Cardiac muscle cell (in vitro differentiated cells and primary cell): ENCODE measurements around the gene TMUB1. TPM values are rescaled to one million over a fixed set of nuclear protein-coding genes. Genes with fewer than 3 reads are reported as not detected.

ENCODE experiments used
- DNase-seq, 2 donors: peaks; one replicate each; pipeline versions ENCODE4 v3.0.0 to v3.0.0-alpha.2; 2010 to 2017; ENCODE audit warnings: low read depth in 1 of 2, low spot score in 1 of 2
- H3K27ac ChIP-seq: fragments of 200-600 bp; sonication (generic); 2 replicates; pipeline ENCODE4 v1.5.1; 2016
- H3K27me3 ChIP-seq: fragments of 200-600 bp; sonication (generic); 2 replicates; pipeline ENCODE4 v1.6.0; 2016; ENCODE audit warnings: control low read depth
- H3K36me3 ChIP-seq: fragments of 200-600 bp; sonication (generic); 2 replicates; pipeline ENCODE4 v1.5.1; 2016; ENCODE audit warnings: control low read depth
- H3K4me1 ChIP-seq: fragments of 200-600 bp; sonication (generic); 2 replicates; pipeline ENCODE4 v1.8.1; 2017; ENCODE audit warnings: low read depth, mild to moderate bottlenecking, mixed run types
- H3K4me3 ChIP-seq: fragments of 200-600 bp; sonication (generic); 2 replicates; pipeline ENCODE4 v1.5.1; 2016; ENCODE audit warnings: mild to moderate bottlenecking
- H3K9me3 ChIP-seq: fragments of 200-600 bp; sonication (generic); 2 replicates; pipeline ENCODE4 v1.5.1; 2017; ENCODE audit warnings: low read depth, mild to moderate bottlenecking, control low read depth
- polyA plus RNA-seq: library from polyadenylated mRNA; unstranded; fragments of >200 nt; fragmentation: Nextera tagmentation; extraction: Ambion mirVana; gene quantifications from 2 replicates; pipeline ENCODE4 v1.2.1, GENCODE V29; 2016
- total RNA-seq: library from RNA; depleted of rRNA; stranded (reverse); fragments of >200 nt; gene quantifications from 2 replicates; pipeline ENCODE4 v1.2.3, GENCODE V29; 2016
- TF ChIP-seq, protein P1 (sequence below): IDR thresholded peaks from 2 replicates; pipeline ENCODE4 v1.5.1; 2012; ENCODE audit warnings: low read depth, mild to moderate bottlenecking, low read length

The TMUB1 gene
- total and polyA plus RNA-seq, 2 experiments from 2014 or later: 74.9 to 83.4 TPM

DNA sequence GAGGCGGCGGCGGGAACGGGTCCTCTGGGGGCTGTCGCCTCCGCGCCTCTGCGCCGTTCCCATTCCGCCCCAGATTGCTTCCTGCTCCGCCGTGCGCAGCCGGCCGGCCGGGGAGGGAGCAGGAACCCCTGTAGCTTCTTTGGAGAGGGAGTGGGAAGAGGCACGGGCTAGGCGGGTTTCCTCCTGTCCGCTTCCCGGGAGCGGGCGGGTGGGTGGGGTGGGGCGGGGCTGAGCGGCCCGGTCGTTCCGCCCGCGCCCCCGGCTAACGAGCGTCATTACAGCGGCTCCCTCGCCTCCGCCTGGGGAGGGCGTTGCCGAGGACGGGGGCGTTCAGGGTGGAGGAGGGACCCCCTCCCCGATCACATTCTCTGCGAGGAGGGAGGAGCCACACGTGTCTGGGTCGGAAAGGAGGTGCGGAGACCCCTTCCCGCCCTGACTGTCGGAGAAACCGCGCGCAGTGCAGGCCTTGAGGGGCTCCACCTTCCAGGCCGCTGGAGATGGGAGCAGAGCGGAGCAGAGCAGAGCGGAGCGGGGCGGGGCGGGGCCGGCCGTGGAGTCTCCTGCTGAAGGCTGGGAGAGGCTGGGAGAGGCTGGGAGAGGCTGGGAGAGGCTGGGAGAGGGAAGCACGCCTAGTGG lies 42.7 kb upstream of the TMUB1 start:
- no peak overlapping the region for H3K27ac ChIP-seq
- H3K27me3 ChIP-seq: no peaks in the 10 kb centered on the region
- no peaks in the 10 kb centered on the region for H3K9me3 ChIP-seq
- peak overlapping the region; percentile 32 for H3K4me3 ChIP-seq
- H3K4me1 ChIP-seq: no peaks in the 10 kb centered on the region
- H3K36me3 ChIP-seq: peaks cover 23% of the 10 kb centered on the region
- TF ChIP-seq, protein P1, sequence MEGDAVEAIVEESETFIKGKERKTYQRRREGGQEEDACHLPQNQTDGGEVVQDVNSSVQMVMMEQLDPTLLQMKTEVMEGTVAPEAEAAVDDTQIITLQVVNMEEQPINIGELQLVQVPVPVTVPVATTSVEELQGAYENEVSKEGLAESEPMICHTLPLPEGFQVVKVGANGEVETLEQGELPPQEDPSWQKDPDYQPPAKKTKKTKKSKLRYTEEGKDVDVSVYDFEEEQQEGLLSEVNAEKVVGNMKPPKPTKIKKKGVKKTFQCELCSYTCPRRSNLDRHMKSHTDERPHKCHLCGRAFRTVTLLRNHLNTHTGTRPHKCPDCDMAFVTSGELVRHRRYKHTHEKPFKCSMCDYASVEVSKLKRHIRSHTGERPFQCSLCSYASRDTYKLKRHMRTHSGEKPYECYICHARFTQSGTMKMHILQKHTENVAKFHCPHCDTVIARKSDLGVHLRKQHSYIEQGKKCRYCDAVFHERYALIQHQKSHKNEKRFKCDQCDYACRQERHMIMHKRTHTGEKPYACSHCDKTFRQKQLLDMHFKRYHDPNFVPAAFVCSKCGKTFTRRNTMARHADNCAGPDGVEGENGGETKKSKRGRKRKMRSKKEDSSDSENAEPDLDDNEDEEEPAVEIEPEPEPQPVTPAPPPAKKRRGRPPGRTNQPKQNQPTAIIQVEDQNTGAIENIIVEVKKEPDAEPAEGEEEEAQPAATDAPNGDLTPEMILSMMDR: no peak
- DNase-seq: peak; percentile 26 to 65

DNA sequence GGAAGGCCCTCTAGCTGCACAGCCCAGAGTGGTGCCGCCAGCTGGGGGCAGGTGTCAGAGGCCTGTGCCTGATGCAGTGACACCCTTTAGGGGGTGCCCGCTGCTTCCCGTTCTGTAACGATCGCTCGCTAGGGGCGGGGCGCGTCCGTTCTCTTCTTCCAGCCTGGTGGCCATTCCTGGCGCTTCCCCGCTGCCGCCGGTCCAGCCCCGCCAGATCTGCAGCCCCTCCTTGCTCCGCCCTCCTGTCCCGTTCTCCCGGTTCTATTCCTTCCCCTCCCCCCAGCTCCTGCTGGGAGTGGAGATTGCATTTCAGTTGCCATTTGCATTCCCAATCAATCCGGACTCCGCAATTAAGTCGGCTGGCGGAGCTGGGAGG lies 42.2 kb upstream of the TMUB1 start:
- no peaks in the 10 kb centered on the region for H3K9me3 ChIP-seq
- DNase-seq: peak; percentile 38 to 80
- H3K4me3 ChIP-seq: peak overlapping the region; percentile 32
- TF ChIP-seq, protein P1: peak; percentile 15
- no peak overlapping the region for H3K27ac ChIP-seq
- peaks cover 28% of the 10 kb centered on the region for H3K36me3 ChIP-seq
- H3K4me1 ChIP-seq: no peaks in the 10 kb centered on the region
- no peaks in the 10 kb centered on the region for H3K27me3 ChIP-seq

DNA sequence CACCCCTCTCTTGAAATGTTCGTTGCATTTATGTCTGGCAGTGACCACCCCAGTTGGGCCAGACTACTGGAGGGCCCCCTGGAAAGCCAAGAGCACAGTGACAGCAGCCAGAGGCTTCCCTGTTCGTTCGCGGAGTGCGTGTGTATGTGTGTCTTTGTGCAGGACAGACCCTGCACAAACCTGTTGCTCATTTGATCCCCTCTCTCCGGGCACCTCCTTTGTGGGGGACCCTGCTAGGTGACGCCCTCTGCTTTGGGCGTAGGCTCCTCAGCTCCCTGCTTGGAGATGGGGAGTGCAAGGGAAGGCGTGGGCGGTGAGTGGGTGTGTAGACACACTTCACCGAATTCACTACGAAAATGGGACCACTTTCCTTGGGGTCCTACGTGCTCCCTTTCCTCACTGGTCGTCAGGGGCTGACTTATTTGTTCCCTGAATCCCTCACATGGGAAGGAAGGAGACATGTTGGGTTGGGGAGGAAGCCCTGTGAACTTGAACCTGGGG lies 41.7 kb upstream of the TMUB1 start:
- no peaks in the 10 kb centered on the region for H3K4me1 ChIP-seq
- no peaks in the 10 kb centered on the region for H3K27me3 ChIP-seq
- no peaks in the 10 kb centered on the region for H3K9me3 ChIP-seq
- TF ChIP-seq, protein P1: no peak
- DNase-seq: no peak
- H3K27ac ChIP-seq: no peak overlapping the region
- H3K36me3 ChIP-seq: peaks cover 29% of the 10 kb centered on the region
- no peak overlapping the region for H3K4me3 ChIP-seq

DNA sequence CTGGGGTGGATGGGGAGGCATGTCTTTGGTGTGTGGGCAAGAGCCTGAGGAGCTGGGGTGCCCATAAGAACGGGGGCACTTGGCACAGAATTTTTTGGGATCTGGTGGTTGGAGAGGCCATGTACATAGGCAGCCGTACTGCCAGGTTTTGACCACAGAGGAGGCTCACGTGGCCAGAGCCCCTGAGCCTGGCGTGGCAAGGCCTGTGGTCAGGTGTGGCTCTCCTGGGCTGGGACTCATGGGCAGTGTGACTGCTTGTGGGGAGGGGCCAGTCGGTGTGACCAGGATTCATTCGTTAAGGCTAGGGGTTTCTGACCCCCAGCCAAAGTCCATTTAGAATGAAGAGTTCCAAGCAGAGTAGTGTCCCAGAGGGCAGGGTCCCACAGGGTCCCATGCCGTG lies 41.2 kb upstream of the TMUB1 start:
- no peak overlapping the region for H3K4me3 ChIP-seq
- DNase-seq: no peak
- peaks cover 25% of the 10 kb centered on the region for H3K36me3 ChIP-seq
- H3K9me3 ChIP-seq: no peaks in the 10 kb centered on the region
- H3K27ac ChIP-seq: no peak overlapping the region
- no peaks in the 10 kb centered on the region for H3K4me1 ChIP-seq
- TF ChIP-seq, protein P1: no peak
- H3K27me3 ChIP-seq: no peaks in the 10 kb centered on the region

DNA sequence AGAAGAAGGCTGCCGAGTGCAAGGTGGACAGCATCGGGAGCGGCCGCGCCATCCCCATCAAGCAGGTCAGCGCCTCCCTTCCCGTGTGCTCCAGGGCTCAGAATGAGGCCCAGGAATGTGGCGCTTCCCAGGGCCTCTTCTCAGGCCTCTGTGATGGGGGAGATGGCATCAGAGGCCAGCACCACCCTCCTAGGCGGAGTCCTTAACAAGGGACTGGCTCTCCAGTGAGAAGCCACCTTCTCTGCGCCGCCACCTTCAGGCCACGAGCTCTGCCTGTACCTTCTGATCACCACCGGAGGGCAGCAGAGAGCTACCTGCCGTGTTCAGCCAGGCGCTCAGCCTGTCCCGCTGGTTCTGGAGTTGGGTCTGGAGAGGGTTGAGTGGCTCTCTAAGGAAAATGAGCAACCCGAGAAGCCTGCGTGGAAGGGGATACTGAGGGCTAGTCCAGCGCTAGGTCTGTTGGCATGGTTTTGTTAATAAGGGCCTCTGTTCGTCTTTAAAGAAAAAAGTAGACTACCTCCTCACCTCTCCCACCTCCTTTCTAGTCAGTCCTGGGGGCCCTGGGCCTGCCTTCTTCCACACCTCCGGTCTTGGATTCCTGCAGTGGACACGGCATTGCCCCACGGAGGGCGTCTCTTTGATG lies 40.6 kb upstream of the TMUB1 start:
- TF ChIP-seq, protein P1: peak; percentile 98
- no peaks in the 10 kb centered on the region for H3K27me3 ChIP-seq
- H3K27ac ChIP-seq: no peak overlapping the region
- H3K9me3 ChIP-seq: no peaks in the 10 kb centered on the region
- H3K4me3 ChIP-seq: no peak overlapping the region
- DNase-seq: peak; percentile 85 to 92
- no peaks in the 10 kb centered on the region for H3K4me1 ChIP-seq
- peaks cover 19% of the 10 kb centered on the region for H3K36me3 ChIP-seq
